GM19438 (cell line): ENCODE data around the gene DOCK3.
"Not testable (repeated sequence)": the region's sequence is repeated elsewhere in the genome, so short reads cannot be mapped to it uniquely, and the experiment has no call there.

Experiments used
- ATAC-seq: cut with Tn5 transposase; IDR thresholded peaks from one replicate; pipeline ENCODE4 v1.9.1; 2021; ENCODE audit warnings: low read depth; ENCODE audit not compliant: unreplicated experiment

The DOCK3 gene

DNA sequence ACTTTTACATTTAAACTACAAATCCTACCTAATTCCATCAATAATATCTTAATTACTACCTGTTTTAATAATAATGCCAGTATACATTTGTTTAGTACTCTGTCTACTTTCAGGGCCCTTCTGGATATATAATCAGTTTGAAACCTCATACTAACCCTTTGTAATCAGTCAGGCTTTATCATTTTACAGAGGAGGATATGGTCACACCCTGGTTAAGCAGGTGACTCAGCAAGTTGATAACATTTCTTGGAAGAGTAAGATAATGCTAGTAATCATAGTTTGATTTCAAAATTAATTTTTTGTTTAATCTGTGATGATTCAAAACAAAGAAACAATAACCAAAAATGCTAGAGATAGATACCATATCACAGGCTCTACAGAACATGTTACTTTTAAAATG is 502.2 kb downstream of the DOCK3 start:
- no peak for ATAC-seq

DNA sequence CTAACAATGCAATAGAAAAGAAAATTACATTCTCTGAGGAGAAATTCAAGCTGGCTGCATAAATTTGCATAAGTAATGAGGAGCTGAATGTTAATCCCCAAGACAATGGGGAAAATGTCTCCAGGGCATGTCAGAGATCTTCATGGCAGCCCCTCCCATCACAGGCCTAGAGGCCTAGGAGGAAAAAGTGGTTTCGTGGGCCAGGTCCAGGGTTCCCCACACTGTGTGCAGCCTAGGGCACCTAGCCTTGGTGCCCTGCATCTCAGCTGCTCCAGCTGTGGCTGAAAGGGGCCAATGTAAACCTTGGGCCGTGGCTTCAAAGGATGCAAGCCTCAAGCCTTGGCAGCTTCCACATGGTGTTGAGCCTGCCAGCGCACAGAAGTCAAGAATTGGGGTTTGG is 511.7 kb downstream of the DOCK3 start:
- not testable (repeated sequence) for ATAC-seq

DNA sequence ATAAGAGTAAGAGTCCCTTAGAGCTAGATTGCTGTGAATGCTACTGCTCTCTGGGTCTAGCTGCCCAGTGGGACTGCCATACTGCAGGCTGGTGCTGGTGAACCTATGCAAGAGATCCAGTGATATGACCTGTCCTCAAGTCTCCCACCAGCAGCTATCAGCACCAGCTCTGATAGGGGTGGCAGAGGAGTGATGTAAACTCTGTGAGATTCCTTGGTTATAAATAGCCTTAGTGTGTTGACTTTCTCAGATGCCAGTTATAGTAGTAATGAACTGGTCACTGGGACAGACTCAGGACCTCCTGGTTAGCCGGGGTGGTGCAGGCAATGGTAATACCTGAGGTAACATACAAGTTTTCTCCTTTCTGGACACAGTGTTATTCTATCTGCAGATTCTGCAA is 515.5 kb downstream of the DOCK3 start:
- ATAC-seq = no peak

DNA sequence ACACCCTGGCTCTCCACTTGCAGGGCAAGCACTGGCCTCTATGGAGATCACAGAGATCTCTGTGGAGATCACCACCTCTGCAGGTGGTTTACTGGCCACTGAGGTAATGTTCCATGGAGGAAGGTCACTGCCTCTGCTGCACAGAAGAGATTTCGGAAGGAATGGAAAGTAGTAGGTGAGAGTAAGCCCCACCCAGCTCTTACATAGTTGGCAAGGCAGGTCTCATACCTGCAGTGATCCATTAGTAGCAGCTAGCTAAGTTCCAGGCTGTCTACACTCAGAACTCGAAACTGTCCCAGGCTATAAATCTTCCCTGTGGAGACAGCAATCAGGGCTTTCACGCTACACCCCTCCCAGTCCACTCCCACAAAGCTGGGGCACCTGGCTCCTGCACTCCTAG is 516.1 kb downstream of the DOCK3 start:
- no peak for ATAC-seq

DNA sequence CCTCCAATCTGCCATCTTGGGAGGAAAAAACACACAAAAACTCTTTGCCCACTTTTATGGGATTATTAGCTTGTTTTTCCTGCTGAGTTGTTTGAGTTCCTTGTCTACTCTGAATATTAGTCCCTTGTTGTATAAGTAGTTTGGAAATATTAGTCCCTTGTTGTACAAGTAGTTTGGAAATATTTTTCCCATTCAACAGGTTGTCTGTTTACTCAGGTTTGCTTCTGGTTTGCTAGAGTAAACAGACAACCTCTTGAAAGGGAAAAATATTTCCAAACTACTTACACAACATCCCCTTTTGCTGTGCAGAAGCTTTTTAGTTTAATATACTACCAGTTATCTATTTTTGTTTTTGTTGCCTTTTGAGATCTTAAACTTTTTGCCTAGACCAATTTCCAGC is 517.0 kb downstream of the DOCK3 start:
- ATAC-seq = no peak

DNA sequence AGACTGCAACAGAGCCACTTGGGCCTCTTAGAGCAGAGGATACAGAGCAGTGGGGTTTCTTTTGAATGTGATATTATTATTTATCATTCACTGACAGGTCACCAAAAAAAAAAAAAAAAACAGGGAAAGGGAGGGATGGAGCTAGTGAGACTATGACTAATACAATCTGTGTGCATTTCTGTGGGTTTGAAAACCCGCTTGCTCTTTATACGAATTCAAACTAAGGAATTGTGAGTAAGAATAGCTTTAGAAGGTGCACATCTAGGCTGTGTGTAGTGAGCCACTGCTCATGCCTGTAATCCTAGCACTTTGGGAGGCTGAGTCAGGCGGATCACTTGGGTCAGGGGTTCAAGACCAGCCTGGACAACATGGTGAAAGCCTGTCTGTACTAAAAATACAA is 523.8 kb downstream of the DOCK3 start:
- no peak for ATAC-seq

DNA sequence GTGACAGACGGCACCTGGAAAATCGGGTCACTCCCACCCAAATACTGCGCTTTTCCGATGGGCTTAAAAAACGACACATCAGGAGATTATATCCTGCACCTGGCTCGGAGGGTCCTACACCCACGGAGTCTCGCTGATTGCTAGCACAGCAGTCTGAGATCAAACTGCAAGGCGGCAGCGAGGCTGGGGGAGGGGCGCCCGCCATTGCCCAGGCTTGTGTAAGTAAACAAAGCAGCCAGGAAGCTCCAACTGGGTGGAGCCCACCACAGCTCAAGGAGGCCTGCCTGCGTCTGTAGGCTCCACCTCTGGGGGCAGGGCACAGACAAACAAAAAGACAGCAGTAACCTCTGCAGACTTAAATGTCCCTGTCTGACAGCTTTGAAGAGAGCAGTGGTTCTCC is 524.6 kb downstream of the DOCK3 start:
- not testable (repeated sequence) for ATAC-seq

DNA sequence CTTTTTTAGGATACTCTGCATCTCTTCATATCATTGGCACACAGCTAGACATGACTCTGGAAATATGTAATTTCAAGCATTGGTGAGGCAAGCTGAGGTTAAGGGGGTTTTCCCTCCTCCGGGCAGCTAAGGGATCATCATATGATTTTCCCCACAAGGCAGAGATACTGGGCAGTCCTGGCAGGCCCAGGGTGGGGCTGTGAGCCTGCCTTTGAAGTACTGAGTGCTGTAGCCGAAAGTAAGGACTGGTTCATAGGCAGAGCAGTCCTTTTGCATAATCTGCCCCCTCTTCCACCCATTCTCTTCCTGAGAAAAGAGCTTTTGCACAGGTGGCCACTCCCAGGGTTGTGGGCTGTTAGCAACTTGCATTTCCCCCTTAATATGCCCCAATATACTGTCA is 541.6 kb downstream of the DOCK3 start:
- ATAC-seq = no peak

DNA sequence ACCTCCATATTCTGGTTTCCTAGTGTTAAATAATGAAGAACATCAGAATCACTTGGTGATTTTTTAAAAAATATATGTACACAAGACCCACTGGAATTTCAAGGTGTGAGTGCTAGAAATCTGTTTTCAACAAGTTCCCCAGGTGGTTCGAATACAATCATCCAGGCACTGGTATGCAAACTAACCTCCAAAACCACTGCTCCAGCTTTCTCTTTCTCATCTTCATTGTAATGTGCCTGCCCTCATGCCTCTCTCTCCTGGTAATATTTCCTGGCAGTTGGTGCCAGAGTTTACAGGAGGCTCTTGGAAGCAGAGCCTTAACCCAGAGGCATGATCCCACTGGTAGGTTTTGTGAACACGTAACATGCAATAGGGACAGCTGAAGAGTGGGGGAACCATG is 547.2 kb downstream of the DOCK3 start:
- no peak for ATAC-seq

DNA sequence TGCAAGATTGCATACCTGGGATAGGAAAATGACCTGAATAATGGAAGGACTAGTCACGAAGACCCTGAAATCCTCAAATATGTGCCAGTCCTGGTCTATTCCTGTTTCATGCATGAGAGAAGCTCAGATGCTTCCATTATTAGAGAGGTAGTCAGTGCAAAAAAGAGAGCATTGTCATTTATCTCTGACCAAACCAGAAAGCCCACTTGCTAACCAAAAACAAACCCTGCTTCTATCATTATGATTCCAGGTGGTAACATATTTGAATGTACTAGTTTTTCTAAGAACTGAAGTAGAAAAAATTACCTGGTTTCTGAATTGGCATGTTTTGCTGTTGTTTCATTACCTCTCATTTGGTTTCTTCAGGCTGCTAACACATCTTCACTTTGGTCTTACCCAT is 549.6 kb downstream of the DOCK3 start:
- no peak for ATAC-seq

DNA sequence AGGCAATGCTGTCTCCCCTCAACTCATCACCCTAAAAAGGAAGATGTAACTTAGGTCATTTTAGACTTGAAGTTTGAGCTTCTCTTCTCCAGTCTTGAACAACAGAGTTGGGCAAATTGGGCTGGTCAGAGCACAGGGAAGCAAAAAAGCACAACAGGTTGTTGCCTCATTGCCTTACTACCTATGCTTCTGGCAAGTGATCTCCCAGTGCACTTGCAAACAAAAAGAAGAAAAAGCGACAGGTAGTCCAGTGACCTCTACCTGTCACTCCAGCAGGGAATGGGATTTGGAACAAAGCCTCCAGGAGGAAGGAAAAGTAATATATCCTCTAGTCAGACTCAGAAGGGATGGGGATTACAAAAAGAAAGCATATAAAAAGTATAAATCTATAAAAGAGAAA is 550.1 kb downstream of the DOCK3 start:
- no peak for ATAC-seq

DNA sequence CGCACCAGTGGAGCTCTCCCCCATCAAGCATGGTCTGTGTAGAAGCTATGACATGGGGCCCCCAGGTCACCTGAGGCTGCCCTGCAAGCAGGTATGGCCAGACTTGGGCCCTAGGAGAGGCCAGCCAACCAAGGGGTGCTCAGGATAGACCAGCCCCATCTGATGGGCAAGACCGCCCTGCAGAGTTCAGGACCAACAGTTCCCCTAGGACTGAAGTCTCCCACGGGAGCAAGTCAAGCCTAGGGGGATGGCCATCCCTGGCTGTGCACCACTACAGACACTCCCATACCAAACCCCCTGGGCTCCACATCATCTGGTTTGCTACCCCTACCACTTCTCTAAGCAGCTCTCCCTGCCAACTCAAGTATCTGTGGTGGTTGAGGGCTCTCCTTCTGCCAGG is 568.2 kb downstream of the DOCK3 start:
- no peak for ATAC-seq

DNA sequence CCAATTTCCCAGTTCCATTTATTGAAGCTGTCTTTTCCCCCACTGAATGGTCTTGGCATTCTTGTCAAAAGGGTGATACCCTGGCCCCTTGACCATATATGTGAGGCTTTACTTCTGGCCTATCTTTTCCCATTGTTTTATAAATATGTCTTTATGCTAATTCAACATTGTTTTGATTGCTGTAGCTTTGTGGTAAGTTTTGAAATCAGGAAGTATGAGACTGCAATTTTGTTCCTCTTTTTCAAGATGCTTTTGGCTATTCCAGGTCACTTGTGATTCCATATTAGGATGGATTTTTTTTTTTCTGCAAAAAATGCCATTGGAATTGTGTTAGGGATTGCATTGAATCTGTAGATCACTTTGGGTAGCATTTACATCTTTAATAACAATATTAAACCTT is 569.2 kb downstream of the DOCK3 start:
- no peak for ATAC-seq

DNA sequence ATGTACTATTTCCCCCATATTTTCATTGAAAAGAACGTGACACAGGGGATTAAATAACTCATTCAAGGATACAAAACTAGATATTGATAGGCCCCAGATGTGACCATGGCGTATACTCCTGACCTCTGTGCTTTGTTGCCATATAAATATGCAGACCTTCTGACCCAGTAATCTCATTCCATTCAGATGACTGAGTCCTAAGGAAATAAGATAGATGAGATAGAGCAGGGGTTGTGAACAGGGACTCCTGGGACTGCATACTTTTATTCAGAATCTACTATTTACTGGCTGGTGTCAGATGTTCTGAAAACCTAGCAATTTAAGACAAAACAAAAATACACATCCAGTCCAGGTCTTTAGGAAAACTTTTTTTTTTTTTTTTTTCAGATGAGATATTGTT is 571.1 kb downstream of the DOCK3 start:
- no peak for ATAC-seq

DNA sequence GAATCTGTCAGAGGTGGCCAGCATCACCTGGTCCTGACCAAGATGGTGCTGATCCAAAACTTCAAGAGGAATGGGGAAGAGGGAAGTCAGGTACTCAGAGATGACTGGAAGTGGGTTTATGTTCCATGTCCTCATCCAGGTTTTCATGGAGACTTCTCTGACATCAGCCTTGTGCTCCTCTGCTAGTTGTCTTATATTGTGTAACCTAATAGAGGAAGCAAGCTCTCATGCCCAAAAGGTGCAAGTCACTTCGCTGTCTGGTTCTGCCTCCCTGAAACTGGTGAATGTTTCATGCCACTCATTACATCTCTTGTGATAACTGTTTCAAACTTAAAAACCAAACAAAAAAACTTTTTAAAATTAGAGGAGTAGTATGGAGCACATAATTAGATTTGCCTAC is 583.1 kb downstream of the DOCK3 start:
- ATAC-seq = no peak

DNA sequence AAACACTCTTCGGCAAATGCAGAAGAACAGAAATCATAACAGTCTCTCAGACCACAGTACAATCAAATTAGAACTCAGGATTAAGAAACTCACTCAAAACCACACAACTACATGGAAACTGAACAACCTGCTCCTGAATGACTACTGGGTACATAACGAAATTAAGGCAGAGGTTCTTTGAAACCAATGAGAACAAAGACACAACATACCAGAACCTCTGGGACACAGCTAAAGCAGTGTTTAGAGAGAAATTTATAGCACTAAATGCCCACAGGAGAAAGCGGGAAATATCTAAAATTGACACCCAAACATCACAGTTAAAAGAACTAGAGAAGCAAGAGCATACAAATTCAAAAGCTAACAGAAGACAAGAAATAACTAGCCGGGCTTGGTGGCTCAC is 589.4 kb downstream of the DOCK3 start:
- not testable (repeated sequence) for ATAC-seq

DNA sequence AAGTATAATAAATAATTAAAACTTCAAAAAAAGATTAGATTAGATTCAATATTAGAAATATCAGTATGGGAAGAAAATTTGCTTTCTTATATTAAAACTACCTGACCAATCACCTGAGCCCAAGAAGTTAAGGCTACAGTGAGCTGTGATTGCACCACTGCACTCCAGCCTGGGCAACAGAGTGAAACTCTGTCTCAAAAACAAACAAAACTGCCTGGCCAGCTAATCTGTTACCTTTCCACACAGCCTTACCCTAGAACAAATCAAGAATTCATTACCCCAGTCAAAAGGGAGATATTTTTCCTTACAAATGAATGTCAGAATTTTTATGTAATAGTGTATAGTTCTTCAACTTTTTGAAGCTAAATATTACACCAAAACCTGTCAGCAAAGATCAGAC is 593.4 kb downstream of the DOCK3 start:
- ATAC-seq = no peak

DNA sequence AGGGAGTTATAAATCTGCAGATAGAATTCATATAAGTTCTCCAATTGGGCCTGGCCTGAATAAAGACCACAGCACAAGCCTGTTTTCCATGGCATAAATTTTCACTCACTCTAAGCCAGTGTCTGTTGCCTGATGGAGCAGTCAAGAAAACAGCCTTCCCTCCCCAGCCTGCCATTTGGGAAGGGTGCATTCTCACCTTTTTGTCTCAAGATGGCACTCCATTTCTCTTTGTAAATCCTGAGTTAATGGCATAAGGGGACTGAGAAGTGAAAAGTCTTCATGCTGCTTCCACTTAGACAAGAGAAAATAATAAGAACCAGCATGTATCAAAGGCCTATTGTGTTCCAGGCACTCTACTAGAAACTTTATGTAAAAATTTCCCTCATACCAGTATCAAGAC is 594.7 kb downstream of the DOCK3 start:
- ATAC-seq = no peak

DNA sequence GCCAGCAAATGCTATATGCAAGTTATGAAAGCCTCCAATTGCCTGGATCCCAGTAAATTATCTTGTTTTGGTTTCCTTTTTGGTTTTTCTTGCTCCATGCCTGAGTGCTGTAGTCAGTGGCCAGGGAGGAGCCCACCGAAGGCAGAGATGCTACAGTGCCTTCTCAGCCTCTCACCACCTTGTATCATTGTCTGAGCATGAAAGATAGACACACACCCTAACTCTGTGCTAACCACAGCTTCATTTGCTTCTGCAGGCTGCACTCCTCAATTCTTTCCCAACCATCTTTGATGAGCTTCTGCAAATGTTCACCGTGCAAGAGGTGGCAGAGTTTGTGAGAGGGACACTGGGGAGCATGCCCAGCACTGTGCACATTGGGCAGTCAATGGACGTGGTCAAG is 595.8 kb downstream of the DOCK3 start:
- ATAC-seq = no peak

DNA sequence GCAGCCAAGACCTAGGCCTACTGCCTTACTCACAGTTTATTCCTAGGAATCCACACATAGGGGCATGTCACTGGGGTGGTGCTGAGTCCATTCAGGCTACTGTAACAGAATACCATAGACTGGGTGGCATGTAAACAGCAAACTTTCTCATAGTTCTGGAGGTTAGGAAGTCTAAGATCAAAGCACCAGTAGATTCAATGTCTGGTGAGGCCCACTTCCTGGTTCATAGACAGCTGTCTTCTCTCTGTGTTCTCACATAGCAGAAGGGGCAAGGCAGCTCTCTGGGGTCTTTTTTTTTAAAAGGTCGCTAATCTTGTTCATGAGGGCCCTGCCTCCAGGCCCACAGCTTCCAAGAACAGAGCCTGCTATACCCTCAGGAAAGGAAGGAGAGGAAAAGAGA is 596.4 kb downstream of the DOCK3 start:
- ATAC-seq = no peak

DNA sequence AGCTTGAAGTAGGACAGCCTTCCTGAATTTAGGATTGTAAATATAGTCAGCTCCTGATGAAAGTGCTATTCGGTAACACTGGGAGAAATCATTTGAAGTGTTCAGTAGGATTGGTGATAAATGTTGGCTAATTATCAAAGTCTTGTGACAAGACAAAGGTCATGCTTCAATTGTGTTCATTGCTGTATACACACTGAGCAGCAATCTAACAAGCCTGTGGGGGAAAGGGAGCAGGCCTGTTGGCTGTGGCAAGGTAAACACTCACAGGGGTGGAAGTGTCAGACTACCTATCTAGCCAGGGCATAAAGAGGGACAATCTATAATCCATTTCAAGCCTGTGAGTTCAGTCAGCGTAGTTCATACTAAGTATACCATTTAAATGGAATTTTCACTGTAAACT is 599.3 kb downstream of the DOCK3 start:
- no peak for ATAC-seq

DNA sequence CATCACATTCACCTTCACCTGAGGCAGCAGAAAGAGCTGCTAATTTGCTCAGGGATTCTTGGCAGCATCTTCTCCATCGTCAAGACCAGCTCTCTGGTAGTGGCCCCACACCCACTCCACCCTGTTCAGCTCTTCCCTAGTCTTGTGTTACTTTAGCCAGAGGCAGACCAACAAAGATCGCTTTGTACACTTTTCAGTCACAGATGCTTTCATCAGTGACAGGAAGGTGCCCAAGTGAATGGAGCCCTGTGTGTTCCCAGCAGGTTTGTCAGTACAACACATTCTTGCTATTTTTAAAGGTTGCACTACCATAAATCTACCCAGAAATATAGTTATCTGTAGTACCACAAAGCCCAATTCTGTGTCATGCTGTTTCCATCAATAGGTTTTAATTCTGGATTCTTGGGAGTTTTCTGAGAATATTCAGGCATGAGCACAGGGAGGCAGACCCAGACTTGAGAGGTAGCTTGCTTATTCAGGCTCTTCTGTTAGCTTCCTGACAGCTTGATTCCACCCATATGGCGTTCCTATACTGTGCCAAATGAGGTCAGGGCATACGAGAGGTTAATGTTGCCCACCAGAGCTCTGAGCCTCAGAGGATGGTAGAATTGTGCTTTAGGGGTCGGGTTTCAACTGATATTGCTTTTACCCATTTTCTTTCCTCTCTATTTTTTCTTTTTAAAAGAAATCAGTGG is 600.5 kb downstream of the DOCK3 start:
- ATAC-seq = no peak

DNA sequence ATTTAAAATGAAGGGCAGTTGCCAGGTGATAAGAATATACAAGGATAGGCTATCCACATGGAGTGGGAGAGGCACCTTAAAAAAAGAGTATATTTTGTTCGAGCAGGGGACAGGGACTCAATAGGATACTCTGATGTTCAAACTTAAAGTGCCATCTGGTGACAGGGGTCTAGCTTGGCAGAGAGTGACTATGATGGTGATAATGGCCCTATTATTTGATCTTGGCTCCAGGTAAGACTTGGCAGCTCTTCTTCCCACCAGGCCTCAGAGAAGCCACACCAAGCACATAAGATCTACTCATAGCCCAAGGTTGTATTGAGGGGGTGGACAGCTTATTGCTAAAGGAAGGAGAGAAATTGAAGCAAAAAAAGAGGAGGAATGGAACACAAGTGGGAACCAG is 601.3 kb downstream of the DOCK3 start:
- no peak for ATAC-seq
